Measurements from ENCODE around the gene DOP1A.

DNA sequence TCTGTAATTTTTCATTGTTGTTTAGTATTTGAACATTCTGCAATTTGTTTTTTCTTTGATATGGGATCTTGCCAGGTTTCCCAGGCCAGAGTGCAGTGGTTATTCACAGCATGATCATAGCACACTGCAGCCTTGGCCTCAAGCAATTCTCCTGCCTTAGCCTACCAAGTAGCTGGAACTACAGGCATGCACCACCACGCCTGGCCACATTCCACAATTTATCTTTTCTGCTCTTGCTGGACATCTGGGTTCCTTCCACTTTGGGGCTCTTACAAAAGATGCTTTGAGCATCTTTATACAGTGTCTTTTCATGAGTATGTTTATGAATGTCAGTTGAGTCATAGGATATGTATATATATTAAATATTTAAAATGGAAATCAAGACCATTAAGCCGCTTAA, 83.6 kb downstream of the DOP1A start:
- TF ChIP-seq, protein P1, sequence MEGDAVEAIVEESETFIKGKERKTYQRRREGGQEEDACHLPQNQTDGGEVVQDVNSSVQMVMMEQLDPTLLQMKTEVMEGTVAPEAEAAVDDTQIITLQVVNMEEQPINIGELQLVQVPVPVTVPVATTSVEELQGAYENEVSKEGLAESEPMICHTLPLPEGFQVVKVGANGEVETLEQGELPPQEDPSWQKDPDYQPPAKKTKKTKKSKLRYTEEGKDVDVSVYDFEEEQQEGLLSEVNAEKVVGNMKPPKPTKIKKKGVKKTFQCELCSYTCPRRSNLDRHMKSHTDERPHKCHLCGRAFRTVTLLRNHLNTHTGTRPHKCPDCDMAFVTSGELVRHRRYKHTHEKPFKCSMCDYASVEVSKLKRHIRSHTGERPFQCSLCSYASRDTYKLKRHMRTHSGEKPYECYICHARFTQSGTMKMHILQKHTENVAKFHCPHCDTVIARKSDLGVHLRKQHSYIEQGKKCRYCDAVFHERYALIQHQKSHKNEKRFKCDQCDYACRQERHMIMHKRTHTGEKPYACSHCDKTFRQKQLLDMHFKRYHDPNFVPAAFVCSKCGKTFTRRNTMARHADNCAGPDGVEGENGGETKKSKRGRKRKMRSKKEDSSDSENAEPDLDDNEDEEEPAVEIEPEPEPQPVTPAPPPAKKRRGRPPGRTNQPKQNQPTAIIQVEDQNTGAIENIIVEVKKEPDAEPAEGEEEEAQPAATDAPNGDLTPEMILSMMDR (IDR thresholded peaks at IDR 0.05; ENCODE audit: low read length) = no peak
- no peak for TF ChIP-seq EZH2 (IDR thresholded peaks at IDR 0.05; ENCODE audit: borderline replicate concordance, low read length)
